Measurements from ENCODE around the gene UBE2F. TPM values are rescaled to one million over a fixed set of nuclear protein-coding genes. Genes with fewer than 3 reads are reported as not detected.

UBE2F gene
- total RNA-seq, 1 experiment from 2014 or later, result 116 TPM

GRCh38 chr2:237977380-237977779, 10.6 kb downstream of the UBE2F start:
- BruUV-seq (replicated peaks), result no TSS peak
- no peak overlapping the region for H3K4me3 Mint-ChIP-seq (ENCODE audit: unreplicated experiment)
- no peak for DNase-seq (ENCODE audit: unreplicated experiment)
- H3K36me3 Mint-ChIP-seq (ENCODE audit: insufficient read depth, unreplicated experiment), result peaks cover 60% of the 10 kb centered on the region
- peaks cover 17% of the 10 kb centered on the region for H3K4me1 Mint-ChIP-seq (ENCODE audit: insufficient read depth, unreplicated experiment)
- no peak overlapping the region for H3K27ac Mint-ChIP-seq (ENCODE audit: low read depth, unreplicated experiment)
- no peak for TF ChIP-seq CTCF (IDR thresholded peaks at IDR 0.05; ENCODE audit: unreplicated experiment)
- no peaks in the 10 kb centered on the region for H3K27me3 Mint-ChIP-seq (ENCODE audit: insufficient read depth, unreplicated experiment)
- intact Hi-C loops (cut with micrococcal nuclease), result no loop called here
- POLR2A ChIA-PET, result interaction anchor here (0.7 kb wide), 1 partner anchor 60 kb away, joined by 3 read pairs; no protein-coding TSS in a partner anchor
- no peaks in the 10 kb centered on the region for H3K9me3 Mint-ChIP-seq (ENCODE audit: unreplicated experiment)
- CTCF ChIA-PET, result no interaction called here

- Mint-ChIP-seq H3K4me3 (ENCODE audit: unreplicated experiment) (no peak overlapping the region), H3K36me3 (ENCODE audit: insufficient read depth, unreplicated experiment) (peaks cover 57% of the 10 kb centered on the region), H3K4me1 (ENCODE audit: insufficient read depth, unreplicated experiment) (peaks cover 17% of the 10 kb centered on the region), H3K27me3 (ENCODE audit: insufficient read depth, unreplicated experiment) (no peaks in the 10 kb centered on the region), H3K9me3 (ENCODE audit: unreplicated experiment) (no peaks in the 10 kb centered on the region), H3K27ac (ENCODE audit: low read depth, unreplicated experiment) (no peak overlapping the region)
- POLR2A ChIA-PET, result interaction anchor here (0.6 to 1.1 kb wide), 3 partner anchors 9 to 102 kb away, joined by 3 to 4 read pairs (median 3); no protein-coding TSS in a partner anchor
- no peak for DNase-seq (ENCODE audit: unreplicated experiment)
- intact Hi-C loops (cut with micrococcal nuclease), result no loop called here
- BruUV-seq (replicated peaks), result no TSS peak
- TF ChIP-seq CTCF (IDR thresholded peaks at IDR 0.05; ENCODE audit: unreplicated experiment), result no peak
- CTCF ChIA-PET, result interaction anchor here (1.2 kb wide), 1 partner anchor 119 kb away, joined by 4 read pairs; no protein-coding TSS in a partner anchor
These were observed 11.4 kb downstream of the UBE2F start for GRCh38 chr2:237978058-237978712.

- H3K4me3 Mint-ChIP-seq (ENCODE audit: unreplicated experiment), result no peak overlapping the region
- no peak for DNase-seq (ENCODE audit: unreplicated experiment)
- H3K27ac Mint-ChIP-seq (ENCODE audit: low read depth, unreplicated experiment), result no peak overlapping the region
- ChIA-PET POLR2A (interaction anchor here (0.5 to 1.0 kb wide), 2 partner anchors 49 to 56 kb away, joined by 3 read pairs; no protein-coding TSS in a partner anchor), CTCF (interaction anchor here (0.6 to 1.2 kb wide), 4 partner anchors 19 to 283 kb away, joined by 3 to 4 read pairs (median 3); no protein-coding TSS in a partner anchor)
- BruUV-seq (replicated peaks), result no TSS peak
- H3K9me3 Mint-ChIP-seq (ENCODE audit: unreplicated experiment), result no peaks in the 10 kb centered on the region
- intact Hi-C loops (cut with micrococcal nuclease), result no loop called here
- H3K27me3 Mint-ChIP-seq (ENCODE audit: insufficient read depth, unreplicated experiment), result no peaks in the 10 kb centered on the region
- peaks cover 25% of the 10 kb centered on the region for H3K4me1 Mint-ChIP-seq (ENCODE audit: insufficient read depth, unreplicated experiment)
- H3K36me3 Mint-ChIP-seq (ENCODE audit: insufficient read depth, unreplicated experiment), result peaks cover 46% of the 10 kb centered on the region
- TF ChIP-seq CTCF (IDR thresholded peaks at IDR 0.05; ENCODE audit: unreplicated experiment), result no peak
These were observed 12.5 kb downstream of the UBE2F start for GRCh38 chr2:237979331-237979730.

- ChIA-PET CTCF (interaction anchor here (0.6 to 0.8 kb wide), 3 partner anchors 10 to 284 kb away, joined by 3 read pairs; no protein-coding TSS in a partner anchor), POLR2A (interaction anchor here (1.0 to 1.3 kb wide), 2 partner anchors 11 to 81 kb away, joined by 3 read pairs; partner anchors contain the start of gene SCLY)
- no TSS peak for BruUV-seq (replicated peaks)
- Mint-ChIP-seq H3K27me3 (ENCODE audit: insufficient read depth, unreplicated experiment) (no peaks in the 10 kb centered on the region), H3K4me3 (ENCODE audit: unreplicated experiment) (no peak overlapping the region), H3K9me3 (ENCODE audit: unreplicated experiment) (no peaks in the 10 kb centered on the region), H3K27ac (ENCODE audit: low read depth, unreplicated experiment) (no peak overlapping the region), H3K4me1 (ENCODE audit: insufficient read depth, unreplicated experiment) (peaks cover 27% of the 10 kb centered on the region), H3K36me3 (ENCODE audit: insufficient read depth, unreplicated experiment) (peaks cover 38% of the 10 kb centered on the region)
- TF ChIP-seq CTCF (IDR thresholded peaks at IDR 0.05; ENCODE audit: unreplicated experiment), result no peak
- no peak for DNase-seq (ENCODE audit: unreplicated experiment)
- intact Hi-C loops (cut with micrococcal nuclease), result no loop called here
These were observed 13.3 kb downstream of the UBE2F start for GRCh38 chr2:237980087-237980486.

Measured in MCF 10A (cell line).